H7 (cell line): ENCODE data around the gene ALPK1. TPM values are rescaled to one million over a fixed set of nuclear protein-coding genes. Genes with fewer than 3 reads are reported as not detected.

Experiments used
- DNase-seq: peaks from one replicate; pipeline ENCODE4 v3.0.0; 2012
- H3K27me3 ChIP-seq: 2 replicates; pipeline ENCODE4 v1.6.0; 2011; ENCODE audit warnings: mild to moderate bottlenecking, low read length; ENCODE audit not compliant: control insufficient read depth, insufficient read depth
- H3K36me3 ChIP-seq: replicated peaks from 2 replicates; pipeline ENCODE4 v1.5.1; 2011; ENCODE audit warnings: low read length; ENCODE audit not compliant: control insufficient read depth, insufficient read depth
- H3K4me3 ChIP-seq: 2 replicates; pipeline ENCODE4 v1.5.1; 2011; ENCODE audit warnings: low read depth, mild to moderate bottlenecking, control low read depth, low read length, moderate library complexity; ENCODE audit not compliant: insufficient read depth
- total RNA-seq: library from RNA; depleted of rRNA; stranded (reverse); fragments of >200 nt; shearing (Covaris generic); gene quantifications from 2 replicates; pipeline ENCODE4 v1.2.3, GENCODE V29; 2014

ALPK1 gene
- total RNA-seq, 1 experiment from 2014 or later = not detected

DNA sequence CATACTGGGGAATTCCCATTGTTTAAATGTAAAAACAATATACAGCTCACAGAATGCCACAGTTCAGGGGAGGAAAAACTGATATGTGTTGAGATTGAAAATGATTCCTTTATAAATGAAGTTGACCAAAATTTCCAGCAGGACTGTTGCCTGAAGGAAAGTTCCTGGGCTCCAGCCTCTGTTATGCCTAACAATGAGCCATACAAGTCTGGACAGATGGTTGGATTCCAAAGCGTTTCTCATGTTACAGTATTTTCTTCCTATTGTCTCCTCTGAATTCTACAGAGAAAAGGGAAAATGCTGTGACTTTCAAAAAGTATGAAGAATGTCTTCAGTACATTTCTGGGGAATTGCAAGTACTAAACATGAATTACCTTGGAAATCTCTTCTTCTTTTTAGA, 73.3 kb downstream of the ALPK1 start:
- no peaks in the 10 kb centered on the region for H3K27me3 ChIP-seq
- no peak for DNase-seq
- no peaks in the 10 kb centered on the region for H3K36me3 ChIP-seq
- no peak overlapping the region for H3K4me3 ChIP-seq

- no peak overlapping the region for H3K4me3 ChIP-seq
- no peak for DNase-seq
- no peaks in the 10 kb centered on the region for H3K36me3 ChIP-seq
- H3K27me3 ChIP-seq = no peaks in the 10 kb centered on the region
These were observed 74.2 kb downstream of the ALPK1 start for GRCh38 chr4:112371361-112371760.

DNA sequence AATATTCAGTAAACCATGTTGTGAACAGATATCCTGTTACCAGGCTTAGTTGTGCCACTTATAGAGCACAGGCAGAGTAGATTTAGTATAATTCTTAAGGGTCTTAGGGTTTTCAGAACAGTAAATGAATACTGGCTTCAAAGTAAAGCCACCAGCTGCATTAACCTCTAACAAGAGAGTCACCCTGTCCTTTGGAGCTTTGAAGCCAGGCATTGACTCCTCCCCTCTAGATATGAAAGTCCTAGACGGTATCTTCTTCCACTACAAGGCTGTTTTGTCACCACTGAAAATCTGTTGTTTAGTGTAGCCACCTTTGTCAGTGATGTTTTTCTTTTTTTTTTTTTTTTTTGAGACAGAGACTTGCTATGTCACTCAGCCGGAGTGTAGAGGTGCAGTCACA, 77.7 kb downstream of the ALPK1 start:
- H3K36me3 ChIP-seq = no peaks in the 10 kb centered on the region
- H3K27me3 ChIP-seq = peaks cover 6% of the 10 kb centered on the region
- H3K4me3 ChIP-seq = no peak overlapping the region
- no peak for DNase-seq

GRCh38 chr4:112377171-112377570, 80.0 kb downstream of the ALPK1 start:
- peaks cover 12% of the 10 kb centered on the region for H3K27me3 ChIP-seq

GRCh38 chr4:112377594-112378242, 80.5 kb downstream of the ALPK1 start:
- H3K4me3 ChIP-seq = no peak overlapping the region
- H3K36me3 ChIP-seq = no peaks in the 10 kb centered on the region
- no peak for DNase-seq
- H3K27me3 ChIP-seq = peaks cover 12% of the 10 kb centered on the region

More at GRCh38 chr4:112377171-112377570, 80.0 kb downstream of the ALPK1 start:
- Histone ChIP-seq H3K4me3 (no peak overlapping the region), H3K36me3 (no peaks in the 10 kb centered on the region)
- DNase-seq = no peak

DNA sequence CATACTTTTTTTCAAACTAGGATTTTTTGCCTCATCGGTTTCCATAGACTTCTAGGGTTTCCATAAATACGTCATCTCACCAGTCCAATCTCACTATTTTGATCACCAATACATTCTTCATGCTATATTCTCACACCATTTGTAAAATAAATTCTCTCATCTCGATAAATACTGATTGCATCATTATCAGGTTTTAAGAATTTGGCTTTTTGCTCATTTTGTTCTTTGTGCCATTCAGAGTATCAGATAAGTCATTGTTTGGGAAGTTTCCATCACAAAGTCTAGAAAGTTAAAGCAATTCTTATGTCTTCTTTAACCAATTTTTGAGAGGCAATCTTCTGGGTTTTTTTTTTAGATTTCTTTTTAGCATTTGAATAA, 81.1 kb downstream of the ALPK1 start:
- no peaks in the 10 kb centered on the region for H3K36me3 ChIP-seq
- no peak for DNase-seq
- peaks cover 12% of the 10 kb centered on the region for H3K27me3 ChIP-seq
- H3K4me3 ChIP-seq = no peak overlapping the region

DNA sequence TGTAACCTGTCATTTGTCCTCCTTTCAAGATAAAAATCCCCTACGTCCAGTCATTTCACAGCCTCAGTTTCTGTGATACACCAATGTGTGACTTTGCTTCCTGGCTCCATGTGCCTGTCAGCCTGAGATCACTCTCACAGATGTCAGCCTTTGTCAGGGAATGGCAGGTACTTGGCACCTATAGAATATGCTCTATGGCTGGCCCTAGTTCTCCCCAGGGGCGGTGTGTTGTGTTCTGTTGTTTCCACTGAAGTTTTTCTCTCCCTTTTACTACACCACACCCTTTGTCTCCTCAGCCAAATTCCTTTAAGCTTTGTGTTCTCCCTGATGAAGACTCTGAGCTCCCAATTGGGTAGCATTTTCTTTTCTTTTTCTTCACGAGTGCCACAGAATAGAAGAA, 81.7 kb downstream of the ALPK1 start:
- DNase-seq = no peak
- Histone ChIP-seq H3K27me3 (peaks cover 12% of the 10 kb centered on the region), H3K36me3 (no peaks in the 10 kb centered on the region), H3K4me3 (no peak overlapping the region)

DNA sequence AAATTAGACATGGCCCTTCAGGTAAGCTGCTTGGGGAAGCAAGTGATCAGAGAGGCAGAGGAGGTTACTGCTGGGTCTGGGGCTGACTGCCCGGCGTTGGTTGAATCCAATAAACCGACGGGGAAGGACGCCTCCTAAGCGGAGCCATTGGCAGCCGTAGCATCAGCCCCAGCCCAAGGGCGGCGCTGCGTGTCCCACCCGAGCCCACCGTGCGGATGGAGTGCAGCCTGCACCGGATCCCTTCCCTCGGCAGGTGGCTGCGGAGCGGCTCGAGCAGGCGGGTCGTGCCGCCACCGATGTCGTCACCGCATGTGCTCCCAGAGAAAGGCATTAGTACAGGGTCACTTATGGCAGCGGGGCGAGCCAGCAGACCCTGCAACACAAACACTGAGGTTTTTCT, 82.1 kb downstream of the ALPK1 start:
- peaks cover 12% of the 10 kb centered on the region for H3K27me3 ChIP-seq
- H3K36me3 ChIP-seq = no peaks in the 10 kb centered on the region
- DNase-seq = peak; percentile 86
- H3K4me3 ChIP-seq = peak overlapping the region; percentile 27; the same call in 1 of the 2 replicates

- DNase-seq = no peak
- Histone ChIP-seq H3K4me3 (no peak overlapping the region), H3K36me3 (no peaks in the 10 kb centered on the region), H3K27me3 (peaks cover 12% of the 10 kb centered on the region)
These were observed 85.0 kb downstream of the ALPK1 start for GRCh38 chr4:112381996-112382692.

- H3K27me3 ChIP-seq = no peaks in the 10 kb centered on the region; the same call in 1 of the 2 replicates
- no peaks in the 10 kb centered on the region for H3K36me3 ChIP-seq
- DNase-seq = no peak
- H3K4me3 ChIP-seq = no peak overlapping the region
These were observed 88.9 kb downstream of the ALPK1 start for GRCh38 chr4:112386071-112386470.

GRCh38 chr4:112402098-112402497, 104.9 kb downstream of the ALPK1 start:
- DNase-seq = no peak
- Histone ChIP-seq H3K4me3 (no peak overlapping the region), H3K27me3 (no peaks in the 10 kb centered on the region), H3K36me3 (no peaks in the 10 kb centered on the region)

DNA sequence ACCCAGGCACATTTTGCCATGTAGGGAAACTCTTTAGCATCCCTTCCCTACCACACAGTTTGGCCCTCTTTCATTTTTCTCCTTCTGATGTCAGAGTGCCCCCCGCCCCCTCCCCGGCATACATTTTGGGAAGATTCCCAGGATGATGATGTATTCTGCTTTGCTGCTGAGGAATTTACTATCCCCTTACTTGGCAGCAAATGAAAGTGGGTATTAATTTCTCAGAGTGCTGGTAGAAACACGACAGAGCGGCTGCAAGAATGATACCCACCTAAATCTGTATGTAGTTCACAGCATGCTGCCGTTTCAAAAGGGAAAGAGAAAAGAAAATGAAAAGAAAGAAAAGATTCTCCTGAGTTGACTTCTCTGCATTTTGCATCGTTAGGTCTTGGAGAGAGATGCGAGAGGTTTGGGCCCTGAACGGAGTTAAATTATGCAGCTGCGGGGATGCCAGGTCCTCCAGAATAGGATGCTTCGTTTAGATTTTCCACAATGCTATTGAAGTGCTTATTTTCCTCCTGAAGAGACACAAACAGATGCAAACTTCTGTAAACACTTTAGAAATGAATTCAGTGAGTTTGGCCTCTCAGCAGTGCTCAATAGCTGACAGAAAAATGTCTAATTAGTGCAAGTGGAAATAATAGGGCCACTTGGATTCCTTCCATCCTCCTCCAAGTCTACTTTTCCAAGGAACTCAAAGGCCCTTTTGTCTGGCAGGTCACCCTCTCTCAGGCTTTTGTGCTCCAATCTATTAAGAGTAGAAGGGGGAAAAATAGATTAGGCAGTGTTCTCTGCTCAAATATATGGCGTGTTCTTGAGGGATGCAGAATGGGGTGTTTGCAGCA, 106.2 kb downstream of the ALPK1 start:
- Histone ChIP-seq H3K36me3 (no peaks in the 10 kb centered on the region), H3K4me3 (no peak overlapping the region), H3K27me3 (no peaks in the 10 kb centered on the region)
- DNase-seq = no peak

GRCh38 chr4:112410364-112410763, 113.2 kb downstream of the ALPK1 start:
- H3K27me3 ChIP-seq = no peaks in the 10 kb centered on the region
- H3K36me3 ChIP-seq = no peaks in the 10 kb centered on the region
- DNase-seq = no peak
- no peak overlapping the region for H3K4me3 ChIP-seq

GRCh38 chr4:112410804-112411203, 113.6 kb downstream of the ALPK1 start:
- Histone ChIP-seq H3K36me3 (no peaks in the 10 kb centered on the region), H3K4me3 (no peak overlapping the region), H3K27me3 (no peaks in the 10 kb centered on the region)
- no peak for DNase-seq
